Omental fat pad (tissue), 4 donors: ENCODE results near the gene FCER1G. TPM values are rescaled to one million over a fixed set of nuclear protein-coding genes. Genes with fewer than 3 reads are reported as not detected.

Experiments used
- ATAC-seq: fragments of 150-250 bp; one replicate; pipeline ENCODE4 v1.9.1; 2016; ENCODE audit warnings: mild to moderate bottlenecking, moderate library complexity; ENCODE audit not compliant: low FRiP score
- DNase-seq: peaks from one replicate; pipeline ENCODE4 v3.0.0-alpha.2; 2019; ENCODE audit warnings: low spot score
- total RNA-seq, 4 donors: library from RNA; depleted of rRNA; stranded (reverse); fragments of >200 nt; gene quantifications; one replicate each; pipeline ENCODE4 v1.1.0, GENCODE V29; 2016
- TF ChIP-seq, protein P1 (sequence below), 3 donors: fragments of 450-650 bp; IDR thresholded peaks; one replicate each; pipeline ENCODE4 v1.5.1; 2016 to 2017; ENCODE audit warnings: antibody characterized with exemption in 3 of 3, mild to moderate bottlenecking in 3 of 3, moderate library complexity in 2 of 3

The FCER1G gene
- total RNA-seq, 4 donors from 2014 or later = 96.3 to 346 (median 179) TPM

DNA sequence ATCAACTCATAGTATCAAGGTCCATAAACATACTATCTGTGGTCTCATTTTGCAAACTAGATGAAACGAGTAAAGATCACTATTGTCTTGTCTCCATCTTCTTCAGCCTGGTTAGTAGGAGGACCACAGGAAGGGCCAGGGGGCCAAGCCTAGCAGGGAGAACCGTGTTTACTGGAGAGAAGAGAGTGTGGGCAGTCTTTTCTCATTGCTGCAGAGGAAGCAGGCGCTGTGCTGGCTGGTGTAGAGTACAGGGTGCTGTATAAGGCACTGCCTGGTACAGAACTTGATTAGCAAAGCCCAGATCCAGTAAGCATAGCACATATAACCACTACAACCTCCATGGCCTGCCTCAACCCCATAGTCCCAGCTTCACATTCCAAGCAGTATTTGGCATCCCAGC lies 27.8 kb upstream of the FCER1G start:
- DNase-seq = no peak
- ATAC-seq = no peak
- TF ChIP-seq, protein P1, sequence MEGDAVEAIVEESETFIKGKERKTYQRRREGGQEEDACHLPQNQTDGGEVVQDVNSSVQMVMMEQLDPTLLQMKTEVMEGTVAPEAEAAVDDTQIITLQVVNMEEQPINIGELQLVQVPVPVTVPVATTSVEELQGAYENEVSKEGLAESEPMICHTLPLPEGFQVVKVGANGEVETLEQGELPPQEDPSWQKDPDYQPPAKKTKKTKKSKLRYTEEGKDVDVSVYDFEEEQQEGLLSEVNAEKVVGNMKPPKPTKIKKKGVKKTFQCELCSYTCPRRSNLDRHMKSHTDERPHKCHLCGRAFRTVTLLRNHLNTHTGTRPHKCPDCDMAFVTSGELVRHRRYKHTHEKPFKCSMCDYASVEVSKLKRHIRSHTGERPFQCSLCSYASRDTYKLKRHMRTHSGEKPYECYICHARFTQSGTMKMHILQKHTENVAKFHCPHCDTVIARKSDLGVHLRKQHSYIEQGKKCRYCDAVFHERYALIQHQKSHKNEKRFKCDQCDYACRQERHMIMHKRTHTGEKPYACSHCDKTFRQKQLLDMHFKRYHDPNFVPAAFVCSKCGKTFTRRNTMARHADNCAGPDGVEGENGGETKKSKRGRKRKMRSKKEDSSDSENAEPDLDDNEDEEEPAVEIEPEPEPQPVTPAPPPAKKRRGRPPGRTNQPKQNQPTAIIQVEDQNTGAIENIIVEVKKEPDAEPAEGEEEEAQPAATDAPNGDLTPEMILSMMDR (IDR thresholded peaks at IDR 0.05) = no peak

DNA sequence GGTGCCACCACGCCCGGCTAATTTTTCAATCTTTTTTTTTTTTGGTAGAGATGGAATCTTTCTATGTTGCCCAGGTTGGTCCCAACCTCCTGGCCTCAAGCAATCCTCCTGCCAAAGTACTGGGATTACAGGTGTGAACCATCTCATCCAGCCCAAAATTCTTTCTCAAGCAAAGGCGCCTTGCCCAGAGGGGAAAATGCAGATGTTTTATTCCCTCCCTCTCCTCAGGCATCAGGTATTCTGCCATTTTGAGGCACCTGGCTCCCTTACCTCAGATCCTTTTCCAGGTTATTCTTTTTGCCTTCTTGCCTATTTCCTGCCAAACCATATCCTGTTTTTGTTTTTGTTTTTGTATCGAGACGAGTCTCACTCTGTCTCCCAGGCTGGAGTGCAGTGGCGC lies 26.7 kb upstream of the FCER1G start:
- DNase-seq (no peak), ATAC-seq (no peak)
- TF ChIP-seq, protein P1 (IDR thresholded peaks at IDR 0.05) = no peak

DNA sequence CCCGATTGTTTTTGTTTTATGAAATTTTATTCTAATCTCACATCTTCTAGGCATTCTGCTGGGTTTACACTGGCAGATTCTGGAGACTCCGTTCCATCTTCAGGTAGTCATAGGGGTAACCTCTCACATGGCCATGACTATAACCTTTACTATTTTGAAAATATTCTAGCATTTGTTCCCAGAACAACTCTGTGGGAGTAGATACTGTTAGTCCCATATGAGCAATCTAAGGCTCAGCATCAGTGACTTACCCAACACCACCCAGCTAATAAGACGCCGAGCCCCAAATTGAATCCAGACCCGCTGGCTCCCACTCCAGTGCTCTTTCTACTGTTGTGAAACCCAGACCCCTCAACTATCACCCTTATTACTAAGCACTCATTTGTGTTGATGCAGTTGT lies 26.1 kb upstream of the FCER1G start:
- ATAC-seq (no peak), DNase-seq (no peak)
- TF ChIP-seq, protein P1 (IDR thresholded peaks at IDR 0.05) = no peak

DNA sequence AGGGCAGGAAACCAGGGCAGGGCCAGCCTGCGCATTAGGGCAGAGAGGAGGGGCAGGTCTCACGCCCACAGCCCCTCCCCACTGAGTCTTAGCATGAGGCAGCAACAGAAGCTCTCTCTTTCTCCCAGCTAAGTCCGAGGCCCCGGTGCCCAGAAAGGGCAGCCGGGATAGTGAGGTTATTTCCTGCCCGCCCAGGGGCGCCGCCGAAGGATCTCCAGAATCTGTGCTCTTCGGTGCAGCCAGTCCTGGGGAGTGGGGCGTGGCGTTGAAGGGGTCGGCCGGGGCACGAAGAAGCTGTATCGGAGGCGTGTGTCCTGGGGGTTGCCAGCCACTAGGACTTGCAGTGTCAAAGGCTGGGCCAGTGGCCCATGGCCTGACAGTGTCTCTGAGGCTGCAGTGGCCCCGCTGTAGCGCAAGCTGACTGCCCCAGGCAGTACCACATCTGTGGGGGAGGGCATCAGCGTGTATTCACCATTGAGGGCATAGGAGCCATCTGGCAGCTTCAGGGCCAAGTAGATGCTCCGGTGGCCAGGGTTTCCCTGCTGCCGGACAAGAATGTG lies 24.1 kb upstream of the FCER1G start:
- DNase-seq = no peak
- TF ChIP-seq, protein P1 (IDR thresholded peaks at IDR 0.05) = no peak

DNA sequence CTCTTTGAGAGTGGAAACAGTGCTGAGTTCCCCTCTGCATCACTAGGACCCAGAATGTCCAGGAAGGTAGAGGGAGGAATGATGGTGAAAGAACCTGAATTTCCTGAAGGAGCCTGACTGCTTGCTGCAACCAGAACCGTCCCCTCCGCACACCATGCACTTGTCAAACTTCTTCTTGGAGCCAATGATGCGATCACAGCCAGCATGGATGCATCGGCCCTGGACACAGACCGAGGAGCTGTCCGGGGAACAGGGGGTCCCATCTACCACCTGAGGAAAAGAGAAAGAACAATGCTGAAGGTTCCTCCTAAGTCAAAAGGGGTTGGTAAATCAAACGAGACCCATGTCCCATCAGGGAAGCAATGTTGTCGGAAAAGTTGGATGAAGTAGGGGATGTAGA lies 23.1 kb upstream of the FCER1G start:
- no peak for ATAC-seq
- no peak for DNase-seq
- TF ChIP-seq, protein P1 (IDR thresholded peaks at IDR 0.05) = no peak

More for the DNA sequence above, 24.1 kb upstream of the FCER1G start:
- ATAC-seq = no peak

DNA sequence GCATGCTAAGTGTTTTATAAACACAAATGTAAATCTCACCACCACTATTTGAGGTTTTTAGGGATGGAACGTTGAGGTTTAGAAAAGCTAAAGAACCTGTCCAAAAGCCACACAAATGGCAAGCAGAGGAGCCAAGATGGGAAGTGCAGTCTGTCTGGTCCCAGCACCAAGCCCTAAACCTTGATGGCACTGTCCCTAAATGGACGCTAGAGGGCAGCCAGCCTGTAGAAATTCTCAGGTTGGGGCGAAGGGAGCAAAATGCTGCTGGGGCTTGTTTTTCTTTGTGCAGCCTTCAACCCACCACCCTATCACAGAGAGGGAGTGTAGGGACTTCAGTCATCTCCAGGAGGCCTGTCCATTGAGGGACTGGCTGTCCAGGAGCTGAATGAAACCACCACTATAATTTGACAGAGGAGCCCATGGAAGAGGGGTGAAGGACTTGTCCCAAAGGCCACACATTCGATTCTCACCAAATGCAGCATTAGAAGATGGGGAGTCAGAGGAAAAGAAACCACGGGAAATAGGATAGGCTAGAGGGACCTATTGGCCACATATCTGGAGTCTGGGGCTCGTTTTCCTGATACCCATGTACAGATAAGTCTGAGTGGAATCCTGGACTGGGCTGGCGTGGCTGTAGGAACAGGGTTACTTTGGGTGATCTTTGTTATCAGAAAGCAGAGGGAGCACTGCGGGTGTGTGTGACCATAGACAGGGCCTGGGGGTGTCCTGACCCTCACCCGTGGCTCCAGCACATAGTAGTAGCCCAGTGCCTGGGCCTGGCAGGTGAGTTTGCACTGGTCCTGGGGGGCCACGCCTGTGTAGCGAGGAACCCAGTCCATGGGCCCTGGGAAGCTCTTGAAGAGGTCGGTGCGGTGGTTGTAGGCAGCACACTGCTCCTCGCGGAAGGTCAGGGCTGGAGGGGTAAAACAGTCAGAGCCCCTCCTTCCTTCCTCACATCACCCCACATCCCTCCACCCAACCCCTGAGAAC lies 22.3 kb upstream of the FCER1G start:
- no peak for DNase-seq
- TF ChIP-seq, protein P1 (IDR thresholded peaks at IDR 0.05) = peak in 1 of 3 donors; percentile 50

More for the DNA sequence above, 22.3 kb upstream of the FCER1G start:
- ATAC-seq = no peak
